Activated naive CD8-positive, alpha-beta T cell (primary cell): ENCODE results near the gene C9orf50.
A peak's percentile ranks its signal among the peaks of the same experiment; 100 is the strongest.
"Not testable (repeated sequence)": the region's sequence is repeated elsewhere in the genome, so short reads cannot be mapped to it uniquely, and the experiment has no call there.

Source experiments
- H3K27ac Mint-ChIP-seq: one replicate; pipeline ENCODE4 v1.8.0; 2021; ENCODE audit warnings: mixed read lengths
- H3K27me3 Mint-ChIP-seq: one replicate; pipeline ENCODE4 v1.8.0; 2021; ENCODE audit warnings: mixed read lengths
- H3K36me3 Mint-ChIP-seq: one replicate; pipeline ENCODE4 v1.8.0; 2021; ENCODE audit warnings: mixed read lengths
- H3K4me1 Mint-ChIP-seq: one replicate; pipeline ENCODE4 v1.8.0; 2021; ENCODE audit warnings: low read depth, mixed read lengths
- H3K4me3 Mint-ChIP-seq: one replicate; pipeline ENCODE4 v1.8.0; 2021; ENCODE audit warnings: mild to moderate bottlenecking, mixed read lengths
- H3K9me3 Mint-ChIP-seq: one replicate; pipeline ENCODE4 v1.8.0; 2021; ENCODE audit warnings: low read depth, mixed read lengths

Gene C9orf50

GRCh38 chr9:129620669-129621295 is at the start of gene C9orf50:
C9orf50 (minus strand) TSS chr9:129621101; CDS start chr9:129620574, 527 bp downstream.
- Mint-ChIP-seq H3K27me3 (peaks cover 11% of the 10 kb centered on the region), H3K9me3 (no peaks in the 10 kb centered on the region), H3K4me3 (peak within 1 kb of the TSS; percentile 62), H3K4me1 (peaks cover 20% of the 10 kb centered on the region), H3K27ac (no peak within 1 kb of the TSS), H3K36me3 (no peaks in the 10 kb centered on the region)

GRCh38 chr9:129669946-129670345 is 49.0 kb upstream of the C9orf50 start:
- Mint-ChIP-seq H3K4me1 (peaks cover under 1% of the 10 kb centered on the region), H3K36me3 (no peaks in the 10 kb centered on the region), H3K27me3 (peaks cover 1% of the 10 kb centered on the region), H3K9me3 (no peaks in the 10 kb centered on the region), H3K4me3 (no peak overlapping the region), H3K27ac (no peak overlapping the region)

GRCh38 chr9:129669141-129669718 is 48.3 kb upstream of the C9orf50 start:
- H3K36me3 Mint-ChIP-seq: no peaks in the 10 kb centered on the region
- H3K27ac Mint-ChIP-seq: no peak overlapping the region
- no peak overlapping the region for H3K4me3 Mint-ChIP-seq
- no peaks in the 10 kb centered on the region for H3K9me3 Mint-ChIP-seq
- peaks cover 4% of the 10 kb centered on the region for H3K4me1 Mint-ChIP-seq
- peaks cover 4% of the 10 kb centered on the region for H3K27me3 Mint-ChIP-seq

GRCh38 chr9:129667850-129668249 is 46.9 kb upstream of the C9orf50 start:
- Mint-ChIP-seq H3K9me3 (no peaks in the 10 kb centered on the region), H3K27me3 (peaks cover 4% of the 10 kb centered on the region), H3K4me3 (no peak overlapping the region), H3K4me1 (peaks cover 4% of the 10 kb centered on the region), H3K36me3 (no peaks in the 10 kb centered on the region), H3K27ac (no peak overlapping the region)

GRCh38 chr9:129667378-129667777 is 46.5 kb upstream of the C9orf50 start:
- no peak overlapping the region for H3K27ac Mint-ChIP-seq
- no peaks in the 10 kb centered on the region for H3K9me3 Mint-ChIP-seq
- peaks cover 4% of the 10 kb centered on the region for H3K4me1 Mint-ChIP-seq
- no peaks in the 10 kb centered on the region for H3K36me3 Mint-ChIP-seq
- no peak overlapping the region for H3K4me3 Mint-ChIP-seq
- H3K27me3 Mint-ChIP-seq: peaks cover 4% of the 10 kb centered on the region

GRCh38 chr9:129666575-129666974 is 45.7 kb upstream of the C9orf50 start:
- Mint-ChIP-seq H3K27ac (no peak overlapping the region), H3K36me3 (no peaks in the 10 kb centered on the region), H3K4me1 (peaks cover 4% of the 10 kb centered on the region), H3K9me3 (no peaks in the 10 kb centered on the region), H3K27me3 (peaks cover 4% of the 10 kb centered on the region), H3K4me3 (no peak overlapping the region)

- peaks cover 4% of the 10 kb centered on the region for H3K27me3 Mint-ChIP-seq
- H3K9me3 Mint-ChIP-seq: no peaks in the 10 kb centered on the region
- H3K4me1 Mint-ChIP-seq: peaks cover 4% of the 10 kb centered on the region
- no peak overlapping the region for H3K27ac Mint-ChIP-seq
- peak overlapping the region; percentile 57 for H3K4me3 Mint-ChIP-seq
- no peaks in the 10 kb centered on the region for H3K36me3 Mint-ChIP-seq
Observed at GRCh38 chr9:129665814-129666520, 45.1 kb upstream of the C9orf50 start.

GRCh38 chr9:129665389-129665775 is 44.5 kb upstream of the C9orf50 start, which contains the start of gene PRRX2:
PRRX2 (plus strand) TSS chr9:129665647; CDS start chr9:129665868, 221 bp downstream.
- peaks cover 4% of the 10 kb centered on the region for H3K27me3 Mint-ChIP-seq
- peak within 1 kb of the TSS; percentile 75 for H3K4me3 Mint-ChIP-seq
- H3K9me3 Mint-ChIP-seq: no peaks in the 10 kb centered on the region
- no peaks in the 10 kb centered on the region for H3K36me3 Mint-ChIP-seq
- no peak within 1 kb of the TSS for H3K27ac Mint-ChIP-seq
- peaks cover 4% of the 10 kb centered on the region for H3K4me1 Mint-ChIP-seq

GRCh38 chr9:129664746-129665388 is 44.0 kb upstream of the C9orf50 start:
- Mint-ChIP-seq H3K4me1 (peaks cover 4% of the 10 kb centered on the region), H3K36me3 (no peaks in the 10 kb centered on the region), H3K9me3 (no peaks in the 10 kb centered on the region), H3K27me3 (peaks cover 4% of the 10 kb centered on the region), H3K27ac (no peak overlapping the region), H3K4me3 (peak overlapping the region; percentile 75)

- not testable (repeated sequence) for H3K4me1 Mint-ChIP-seq, H3K36me3 Mint-ChIP-seq, H3K9me3 Mint-ChIP-seq, H3K27me3 Mint-ChIP-seq, H3K4me3 Mint-ChIP-seq, H3K27ac Mint-ChIP-seq
Observed at GRCh38 chr9:129662239-129662638, 41.3 kb upstream of the C9orf50 start.

GRCh38 chr9:129661029-129661428 is 40.1 kb upstream of the C9orf50 start:
- Mint-ChIP-seq H3K4me3 (no peak overlapping the region), H3K27ac (no peak overlapping the region), H3K4me1 (peaks cover 4% of the 10 kb centered on the region), H3K9me3 (no peaks in the 10 kb centered on the region), H3K36me3 (no peaks in the 10 kb centered on the region), H3K27me3 (peaks cover 2% of the 10 kb centered on the region)

GRCh38 chr9:129656795-129657390 is 36.0 kb upstream of the C9orf50 start:
- Mint-ChIP-seq H3K27me3 (no peaks in the 10 kb centered on the region), H3K27ac (no peak overlapping the region), H3K4me3 (no peak overlapping the region), H3K36me3 (no peaks in the 10 kb centered on the region), H3K9me3 (no peaks in the 10 kb centered on the region), H3K4me1 (no peaks in the 10 kb centered on the region)

GRCh38 chr9:129655696-129656095 is 34.8 kb upstream of the C9orf50 start:
- Mint-ChIP-seq H3K36me3 (no peaks in the 10 kb centered on the region), H3K27ac (no peak overlapping the region), H3K9me3 (no peaks in the 10 kb centered on the region), H3K4me1 (no peaks in the 10 kb centered on the region), H3K4me3 (no peak overlapping the region), H3K27me3 (no peaks in the 10 kb centered on the region)

GRCh38 chr9:129655154-129655553 is 34.3 kb upstream of the C9orf50 start:
- Mint-ChIP-seq H3K36me3 (no peaks in the 10 kb centered on the region), H3K4me1 (no peaks in the 10 kb centered on the region), H3K27ac (no peak overlapping the region), H3K27me3 (no peaks in the 10 kb centered on the region), H3K4me3 (no peak overlapping the region), H3K9me3 (no peaks in the 10 kb centered on the region)

- no peaks in the 10 kb centered on the region for H3K4me1 Mint-ChIP-seq
- no peak overlapping the region for H3K27ac Mint-ChIP-seq
- no peaks in the 10 kb centered on the region for H3K27me3 Mint-ChIP-seq
- no peak overlapping the region for H3K4me3 Mint-ChIP-seq
- no peaks in the 10 kb centered on the region for H3K36me3 Mint-ChIP-seq
- no peaks in the 10 kb centered on the region for H3K9me3 Mint-ChIP-seq
Observed at GRCh38 chr9:129654554-129655040, 33.7 kb upstream of the C9orf50 start.
